ENCODE data around the gene DOK6.

Gene DOK6

GRCh38 chr18:69720422-69720821 is 319.7 kb downstream of the DOK6 start:
- no peak overlapping the region for H3K4me3 ChIP-seq (ENCODE audit: control insufficient read depth, low read depth, low read length)
- TF ChIP-seq CTCF (IDR thresholded peaks at IDR 0.05; ENCODE audit: control insufficient read depth, insufficient read depth, low read depth, low read length, missing control alignments): no peak
- no peak for DNase-seq (ENCODE audit: low read depth)

GRCh38 chr18:69723434-69723833 is 322.7 kb downstream of the DOK6 start:
- no peak for DNase-seq (ENCODE audit: low read depth)
- H3K4me3 ChIP-seq (ENCODE audit: control insufficient read depth, low read depth, low read length): no peak overlapping the region
- no peak for TF ChIP-seq CTCF (IDR thresholded peaks at IDR 0.05; ENCODE audit: control insufficient read depth, insufficient read depth, low read depth, low read length, missing control alignments)

DNA sequence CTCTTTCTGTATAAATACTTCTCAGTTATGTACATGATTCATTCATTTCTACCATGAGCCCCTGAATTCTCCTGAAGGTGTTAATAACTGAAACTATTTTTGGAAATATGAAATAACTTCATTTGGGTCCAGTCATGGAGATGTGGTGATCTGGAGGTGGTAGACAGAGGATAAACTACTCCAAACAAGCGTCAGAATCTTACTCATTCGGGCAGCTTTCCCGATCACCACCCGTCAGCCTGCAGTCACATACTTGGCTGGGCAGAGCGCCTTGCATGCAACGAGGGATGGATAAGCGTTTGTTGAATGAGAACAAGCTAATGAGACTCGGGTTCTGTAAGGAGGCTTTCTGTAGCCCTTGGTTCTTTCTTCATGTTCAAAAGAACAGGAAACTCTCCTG is 324.3 kb downstream of the DOK6 start:
- no peak for TF ChIP-seq CTCF (IDR thresholded peaks at IDR 0.05; ENCODE audit: control insufficient read depth, insufficient read depth, low read depth, low read length, missing control alignments)
- no peak overlapping the region for H3K4me3 ChIP-seq (ENCODE audit: control insufficient read depth, low read depth, low read length)
- DNase-seq (ENCODE audit: low read depth): no peak

DNA sequence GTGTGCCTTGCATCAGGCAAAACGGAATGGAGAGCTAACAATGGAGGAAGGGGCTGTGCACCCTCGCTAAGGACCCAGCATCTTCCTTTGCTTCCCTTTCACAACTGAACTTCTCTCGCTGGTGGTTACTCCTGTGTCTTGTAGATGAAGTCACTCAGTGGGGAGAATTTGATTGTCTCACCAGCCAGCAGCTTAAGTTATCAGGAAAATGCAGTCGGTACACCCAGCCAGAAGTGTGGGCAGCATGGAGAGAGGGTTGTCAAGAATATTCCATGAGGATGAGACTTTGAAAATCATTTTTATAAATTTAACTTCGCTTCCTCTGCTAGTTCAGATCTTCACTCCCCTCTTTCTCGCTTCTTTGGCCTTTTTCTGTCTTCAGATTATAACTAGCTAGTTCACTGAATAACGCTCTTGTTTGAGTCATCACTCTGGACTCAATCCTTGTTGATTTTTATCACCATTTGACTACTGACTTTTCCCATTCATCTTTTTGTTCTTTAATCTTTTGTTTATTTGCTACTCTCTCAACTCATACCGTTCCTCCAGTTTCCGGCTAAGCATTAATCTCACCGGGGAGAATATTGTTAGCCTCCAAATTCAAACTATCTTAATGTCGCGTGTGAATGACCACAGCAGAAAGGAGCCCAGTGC is 325.3 kb downstream of the DOK6 start:
- no peak overlapping the region for H3K4me3 ChIP-seq (ENCODE audit: control insufficient read depth, low read depth, low read length)
- TF ChIP-seq CTCF (IDR thresholded peaks at IDR 0.05; ENCODE audit: control insufficient read depth, insufficient read depth, low read depth, low read length, missing control alignments): no peak
- no peak for DNase-seq (ENCODE audit: low read depth)

- H3K4me3 ChIP-seq (ENCODE audit: control insufficient read depth, low read depth, low read length): no peak overlapping the region
- DNase-seq (ENCODE audit: low read depth): no peak
- no peak for TF ChIP-seq CTCF (IDR thresholded peaks at IDR 0.05; ENCODE audit: control insufficient read depth, insufficient read depth, low read depth, low read length, missing control alignments)
Observed at GRCh38 chr18:69727912-69728572, 327.4 kb downstream of the DOK6 start.

- DNase-seq (ENCODE audit: low read depth): no peak
- H3K4me3 ChIP-seq (ENCODE audit: control insufficient read depth, low read depth, low read length): no peak overlapping the region
- no peak for TF ChIP-seq CTCF (IDR thresholded peaks at IDR 0.05; ENCODE audit: control insufficient read depth, insufficient read depth, low read depth, low read length, missing control alignments)
Observed at GRCh38 chr18:69730664-69731063, 330.0 kb downstream of the DOK6 start.

Data from AG09309 (cell line).